ENCODE data around the gene FNDC11. TPM values are rescaled to one million over a fixed set of nuclear protein-coding genes. Genes with fewer than 3 reads are reported as not detected.

Gene FNDC11
- total RNA-seq, 2 donors from 2014 or later: 1.8 to 12.1 TPM

- no peak for DNase-seq (ENCODE audit: low spot score)
- TF ChIP-seq POLR2A (IDR thresholded peaks at IDR 0.05): no peak
- no peak for TF ChIP-seq CTCF (IDR thresholded peaks at IDR 0.05)
- no peak for TF ChIP-seq POLR2AphosphoS5 (IDR thresholded peaks at IDR 0.05)
- intact Hi-C loops (cut with DNase I): no loop called here
- H3K36me3 ChIP-seq: peaks cover 0 to 1% of the 10 kb centered on the region in 2 donors
- no peak overlapping the region for H3K27ac ChIP-seq
- 87% methylated on average over 15 of the region's 17 CpGs for WGBS
- no peaks in the 10 kb centered on the region for H3K9me3 ChIP-seq
- H3K4me3 ChIP-seq: no peak overlapping the region
- no peaks in the 10 kb centered on the region for H3K4me1 ChIP-seq (replicated peaks)
- H3K27me3 ChIP-seq (replicated peaks; ENCODE audit: insufficient read depth): no peaks in the 10 kb centered on the region
Measured at GRCh38 chr20:63586797-63587196, 32.8 kb downstream of the FNDC11 start.

- Histone ChIP-seq H3K4me3 (no peak overlapping the region), H3K27me3 (replicated peaks; ENCODE audit: insufficient read depth) (no peaks in the 10 kb centered on the region), H3K4me1 (replicated peaks) (no peaks in the 10 kb centered on the region), H3K27ac (no peak overlapping the region), H3K9me3 (no peaks in the 10 kb centered on the region), H3K36me3 (peaks cover 0 to 4% of the 10 kb centered on the region in 2 donors)
- WGBS: 90% methylated on average over 12 of the region's 12 CpGs
- intact Hi-C loops (cut with DNase I): no loop called here
- no peak for TF ChIP-seq CTCF (IDR thresholded peaks at IDR 0.05)
- TF ChIP-seq POLR2AphosphoS5 (IDR thresholded peaks at IDR 0.05): no peak
- TF ChIP-seq POLR2A (IDR thresholded peaks at IDR 0.05): no peak
- no peak for DNase-seq (ENCODE audit: low spot score)
Measured at GRCh38 chr20:63587256-63587655, 33.3 kb downstream of the FNDC11 start.

- H3K27ac ChIP-seq: peak overlapping the region; percentile 41 to 80
- no peaks in the 10 kb centered on the region for H3K4me1 ChIP-seq (replicated peaks)
- H3K4me3 ChIP-seq: no peak overlapping the region
- H3K27me3 ChIP-seq (replicated peaks; ENCODE audit: insufficient read depth): no peaks in the 10 kb centered on the region
- H3K36me3 ChIP-seq: peaks cover 0 to 4% of the 10 kb centered on the region in 2 donors
- intact Hi-C loops (cut with DNase I): no loop called here
- 66% methylated on average over 19 of the region's 19 CpGs for WGBS
- no peak for DNase-seq (ENCODE audit: low spot score)
- no peak for TF ChIP-seq CTCF (IDR thresholded peaks at IDR 0.05)
- peak; percentile 56 for TF ChIP-seq POLR2AphosphoS5 (IDR thresholded peaks at IDR 0.05)
- no peaks in the 10 kb centered on the region for H3K9me3 ChIP-seq
Measured at GRCh38 chr20:63587776-63588591, 34.0 kb downstream of the FNDC11 start.

GRCh38 chr20:63588641-63589041, 34.7 kb downstream of the FNDC11 start:
- 82% methylated on average over 10 of the region's 11 CpGs for WGBS
- Histone ChIP-seq H3K9me3 (no peaks in the 10 kb centered on the region), H3K27me3 (replicated peaks; ENCODE audit: insufficient read depth) (no peaks in the 10 kb centered on the region), H3K4me1 (replicated peaks) (no peaks in the 10 kb centered on the region), H3K27ac (peak overlapping the region; percentile 41 to 80), H3K4me3 (no peak overlapping the region), H3K36me3 (peaks cover 0 to 9% of the 10 kb centered on the region in 2 donors)
- TF ChIP-seq POLR2A (IDR thresholded peaks at IDR 0.05) (no peak), POLR2AphosphoS5 (IDR thresholded peaks at IDR 0.05) (no peak), CTCF (IDR thresholded peaks at IDR 0.05) (no peak)
- intact Hi-C loops (cut with DNase I): no loop called here
- no peak for DNase-seq (ENCODE audit: low spot score)

All from prostate gland (tissue), 2 donors.